Measurements from ENCODE around the gene CASK.

Gene CASK

DNA sequence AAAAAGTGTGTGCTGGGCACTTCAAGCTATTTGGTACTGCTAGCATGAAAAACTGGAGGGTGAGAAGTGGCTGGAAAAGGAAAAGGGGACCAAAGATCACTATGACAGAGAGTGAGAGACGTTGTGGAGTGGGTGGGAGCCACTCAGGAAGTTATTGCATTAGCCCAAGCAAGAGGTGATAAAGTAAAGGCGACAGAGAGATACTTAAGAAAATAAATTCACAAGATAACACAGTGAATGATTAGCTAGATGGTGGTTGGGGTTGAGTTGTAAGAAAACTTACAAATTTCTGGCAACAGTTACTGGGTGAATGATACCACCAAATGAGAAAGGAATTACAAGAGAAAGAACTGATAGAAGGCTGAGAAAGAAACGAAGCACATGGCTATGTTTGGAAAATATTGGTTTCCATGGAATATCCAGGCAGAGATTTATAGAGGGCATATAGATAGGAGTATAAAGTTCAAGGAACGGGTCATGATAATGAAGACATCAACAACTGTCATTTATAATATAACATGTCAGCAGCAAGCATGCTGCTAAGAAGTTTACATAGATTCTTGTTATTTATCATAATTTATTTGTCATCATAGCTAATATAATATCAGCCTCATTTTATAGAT lies 60.7 kb downstream of the CASK start:
- no peaks in the 10 kb centered on the region for H3K9me3 ChIP-seq (ENCODE audit: control insufficient read depth, insufficient read depth, low read length)
- H3K36me3 ChIP-seq (ENCODE audit: control insufficient read depth, low read length): no peaks in the 10 kb centered on the region
- H3K9me2 ChIP-seq (replicated peaks; ENCODE audit: control insufficient read depth, low read length): no peaks in the 10 kb centered on the region
- no peaks in the 10 kb centered on the region for H3K4me1 ChIP-seq (ENCODE audit: control insufficient read depth, low read length)
- TF ChIP-seq, protein P1, sequence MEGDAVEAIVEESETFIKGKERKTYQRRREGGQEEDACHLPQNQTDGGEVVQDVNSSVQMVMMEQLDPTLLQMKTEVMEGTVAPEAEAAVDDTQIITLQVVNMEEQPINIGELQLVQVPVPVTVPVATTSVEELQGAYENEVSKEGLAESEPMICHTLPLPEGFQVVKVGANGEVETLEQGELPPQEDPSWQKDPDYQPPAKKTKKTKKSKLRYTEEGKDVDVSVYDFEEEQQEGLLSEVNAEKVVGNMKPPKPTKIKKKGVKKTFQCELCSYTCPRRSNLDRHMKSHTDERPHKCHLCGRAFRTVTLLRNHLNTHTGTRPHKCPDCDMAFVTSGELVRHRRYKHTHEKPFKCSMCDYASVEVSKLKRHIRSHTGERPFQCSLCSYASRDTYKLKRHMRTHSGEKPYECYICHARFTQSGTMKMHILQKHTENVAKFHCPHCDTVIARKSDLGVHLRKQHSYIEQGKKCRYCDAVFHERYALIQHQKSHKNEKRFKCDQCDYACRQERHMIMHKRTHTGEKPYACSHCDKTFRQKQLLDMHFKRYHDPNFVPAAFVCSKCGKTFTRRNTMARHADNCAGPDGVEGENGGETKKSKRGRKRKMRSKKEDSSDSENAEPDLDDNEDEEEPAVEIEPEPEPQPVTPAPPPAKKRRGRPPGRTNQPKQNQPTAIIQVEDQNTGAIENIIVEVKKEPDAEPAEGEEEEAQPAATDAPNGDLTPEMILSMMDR (IDR thresholded peaks at IDR 0.05; ENCODE audit: low read depth, low read length, poor library complexity, severe bottlenecking): no peak
- no peak for TF ChIP-seq EZH2phosphoT487 (IDR thresholded peaks at IDR 0.05; ENCODE audit: borderline replicate concordance, low read length)
- no peak overlapping the region for H3K27ac ChIP-seq (ENCODE audit: low read depth, low read length)
- H3K4me2 ChIP-seq (ENCODE audit: low read length): no peak overlapping the region
- H3K79me2 ChIP-seq (ENCODE audit: control insufficient read depth, low read length): no peaks in the 10 kb centered on the region; the same call in 1 of the 2 replicates
- no peak overlapping the region for H3K4me3 ChIP-seq (ENCODE audit: low read length)
- no peaks in the 10 kb centered on the region for H4K20me1 ChIP-seq (ENCODE audit: control insufficient read depth, insufficient read depth, low read depth, low read length)
- no peaks in the 10 kb centered on the region for H3K27me3 ChIP-seq (ENCODE audit: control insufficient read depth, low read length)
- no peaks in the 10 kb centered on the region for H3F3A ChIP-seq (ENCODE audit: control insufficient read depth, insufficient read depth)

- Histone ChIP-seq H3K27me3 (ENCODE audit: control insufficient read depth, low read length) (no peaks in the 10 kb centered on the region), H3F3A (ENCODE audit: control insufficient read depth, insufficient read depth) (no peaks in the 10 kb centered on the region), H3K27ac (ENCODE audit: low read depth, low read length) (no peak overlapping the region), H3K9me2 (replicated peaks; ENCODE audit: control insufficient read depth, low read length) (no peaks in the 10 kb centered on the region), H3K4me2 (ENCODE audit: low read length) (no peak overlapping the region), H3K4me3 (ENCODE audit: low read length) (no peak overlapping the region), H3K79me2 (ENCODE audit: control insufficient read depth, low read length) (peaks cover 7% of the 10 kb centered on the region; the same call in 1 of the 2 replicates), H4K20me1 (ENCODE audit: control insufficient read depth, insufficient read depth, low read depth, low read length) (no peaks in the 10 kb centered on the region), H3K4me1 (ENCODE audit: control insufficient read depth, low read length) (no peaks in the 10 kb centered on the region), H3K36me3 (ENCODE audit: control insufficient read depth, low read length) (no peaks in the 10 kb centered on the region), H3K9me3 (ENCODE audit: control insufficient read depth, insufficient read depth, low read length) (no peaks in the 10 kb centered on the region)
- TF ChIP-seq EZH2phosphoT487 (IDR thresholded peaks at IDR 0.05; ENCODE audit: borderline replicate concordance, low read length): no peak
- TF ChIP-seq, protein P1 (IDR thresholded peaks at IDR 0.05; ENCODE audit: low read depth, low read length, poor library complexity, severe bottlenecking): no peak
Observed at GRCh38 chrX:41858161-41858775, 65.1 kb downstream of the CASK start.

- Histone ChIP-seq H3K9me3 (ENCODE audit: control insufficient read depth, insufficient read depth, low read length) (no peaks in the 10 kb centered on the region), H3K79me2 (ENCODE audit: control insufficient read depth, low read length) (peaks cover 7% of the 10 kb centered on the region; the same call in 1 of the 2 replicates), H3K27me3 (ENCODE audit: control insufficient read depth, low read length) (no peaks in the 10 kb centered on the region), H3K4me3 (ENCODE audit: low read length) (no peak overlapping the region), H3K27ac (ENCODE audit: low read depth, low read length) (no peak overlapping the region), H3K4me1 (ENCODE audit: control insufficient read depth, low read length) (no peaks in the 10 kb centered on the region), H3K9me2 (replicated peaks; ENCODE audit: control insufficient read depth, low read length) (no peaks in the 10 kb centered on the region), H4K20me1 (ENCODE audit: control insufficient read depth, insufficient read depth, low read depth, low read length) (no peaks in the 10 kb centered on the region), H3K36me3 (ENCODE audit: control insufficient read depth, low read length) (no peaks in the 10 kb centered on the region), H3F3A (ENCODE audit: control insufficient read depth, insufficient read depth) (no peaks in the 10 kb centered on the region), H3K4me2 (ENCODE audit: low read length) (no peak overlapping the region)
- no peak for TF ChIP-seq EZH2phosphoT487 (IDR thresholded peaks at IDR 0.05; ENCODE audit: borderline replicate concordance, low read length)
- TF ChIP-seq, protein P1 (IDR thresholded peaks at IDR 0.05; ENCODE audit: low read depth, low read length, poor library complexity, severe bottlenecking): no peak
Observed at GRCh38 chrX:41857670-41858069, 65.7 kb downstream of the CASK start.
